GM21515 (cell line): ENCODE data around the gene PTPN14.

Source experiments
- ATAC-seq: cut with Tn5 transposase; IDR thresholded peaks from one replicate; pipeline ENCODE4 v1.9.1; 2021; ENCODE audit not compliant: unreplicated experiment

Gene PTPN14

GRCh38 chr1:214476986-214477870 is 74.2 kb downstream of the PTPN14 start:
- no peak for ATAC-seq

GRCh38 chr1:214476229-214476985 is 75.0 kb downstream of the PTPN14 start:
- ATAC-seq: no peak

- ATAC-seq: no peak
These were observed 75.7 kb downstream of the PTPN14 start for GRCh38 chr1:214475746-214476145.

GRCh38 chr1:214475331-214475730 is 76.1 kb downstream of the PTPN14 start:
- no peak for ATAC-seq

- no peak for ATAC-seq
These were observed 76.9 kb downstream of the PTPN14 start for GRCh38 chr1:214474467-214474866.

- no peak for ATAC-seq
These were observed 77.5 kb downstream of the PTPN14 start for GRCh38 chr1:214473862-214474261.

GRCh38 chr1:214473387-214473786 is 78.0 kb downstream of the PTPN14 start:
- no peak for ATAC-seq

- ATAC-seq: no peak
These were observed 79.0 kb downstream of the PTPN14 start for GRCh38 chr1:214472364-214472763.

GRCh38 chr1:214471458-214471857 is 79.9 kb downstream of the PTPN14 start:
- ATAC-seq: no peak

GRCh38 chr1:214470132-214470531 is 81.3 kb downstream of the PTPN14 start:
- ATAC-seq: no peak

GRCh38 chr1:214469290-214469689 is 82.1 kb downstream of the PTPN14 start:
- no peak for ATAC-seq

GRCh38 chr1:214467078-214467585 is 84.3 kb downstream of the PTPN14 start:
- ATAC-seq: no peak

- no peak for ATAC-seq
These were observed 84.9 kb downstream of the PTPN14 start for GRCh38 chr1:214466403-214467077.

- no peak for ATAC-seq
These were observed 86.7 kb downstream of the PTPN14 start for GRCh38 chr1:214464445-214465287.

- ATAC-seq: no peak
These were observed 87.8 kb downstream of the PTPN14 start for GRCh38 chr1:214463596-214463995.

- no peak for ATAC-seq
These were observed 88.5 kb downstream of the PTPN14 start for GRCh38 chr1:214462882-214463281.

GRCh38 chr1:214461305-214461704 is 90.1 kb downstream of the PTPN14 start:
- ATAC-seq: no peak

- no peak for ATAC-seq
These were observed 91.0 kb downstream of the PTPN14 start for GRCh38 chr1:214460304-214460916.

- ATAC-seq: no peak
These were observed 91.5 kb downstream of the PTPN14 start for GRCh38 chr1:214459895-214460294.

- ATAC-seq: no peak
These were observed 92.9 kb downstream of the PTPN14 start for GRCh38 chr1:214458541-214458940.
